IMR-90 (cell line): ENCODE measurements around the gene TAOK1. TPM values are rescaled to one million over a fixed set of nuclear protein-coding genes. Genes with fewer than 3 reads are reported as not detected.

Experiments
- ATAC-seq: fragments of 200-7000 bp; cut with Tn5 transposase; 2 replicates; pipeline ENCODE4 v1.9.1; 2020; ENCODE audit warnings: low read depth, mild to moderate bottlenecking, moderate library complexity
- BruUV-seq: library from RNA; stranded (reverse); fragments of 400-500 nt; replicated peaks from 2 replicates; lab custom pipeline; 2021; lab: Mats Ljungman, UMichigan
- CTCF ChIA-PET: fragments of 300-600 bp; formaldehyde crosslinking; extraction: SDS; loops from one replicate; lab custom pipeline; 2021; ENCODE audit warnings: antibody characterized with exemption; lab: Yijun Ruan, JAX
- POLR2A ChIA-PET: fragments of 300-600 bp; sonication (Branson Sonifier 250); formaldehyde crosslinking; loops from one replicate; lab custom pipeline; 2022; ENCODE audit warnings: antibody characterized with exemption; ENCODE audit not compliant: unreplicated experiment; lab: Charles Lee
- DNase-seq: peaks from one replicate; pipeline ENCODE4 v3.0.0; 2013
- H2AFZ ChIP-seq: replicated peaks from 2 replicates; pipeline ENCODE3; 2013; ENCODE audit warnings: low read length, mild to moderate bottlenecking; ENCODE audit not compliant: poor library complexity
- H2AK5ac ChIP-seq: 2 replicates; pipeline ENCODE4 v1.6.1; 2013; ENCODE audit warnings: low read depth, low read length, inconsistent platforms
- H2AK9ac ChIP-seq: replicated peaks from 2 replicates; pipeline ENCODE3; 2013; ENCODE audit warnings: mild to moderate bottlenecking, low read depth, low read length, moderate library complexity; ENCODE audit not compliant: poor library complexity
- H2BK120ac ChIP-seq: 2 replicates; pipeline ENCODE4 v1.6.1; 2013; ENCODE audit warnings: low read depth, low read length, inconsistent platforms
- H2BK15ac ChIP-seq: 3 replicates; pipeline ENCODE4 v1.6.1; 2013; ENCODE audit warnings: low read depth, low read length, inconsistent platforms
- H2BK20ac ChIP-seq: 2 replicates; pipeline ENCODE4 v1.6.1; 2013; ENCODE audit warnings: low read depth, mild to moderate bottlenecking, inconsistent platforms, low read length, moderate library complexity
- H2BK5ac ChIP-seq: 2 replicates; pipeline ENCODE4 v1.6.1; 2013; ENCODE audit warnings: mild to moderate bottlenecking, low read depth, low read length, inconsistent platforms; ENCODE audit not compliant: poor library complexity, severe bottlenecking
- H3K14ac ChIP-seq: replicated peaks from 2 replicates; pipeline ENCODE4 v1.6.1; 2013; ENCODE audit warnings: low read depth, low read length, inconsistent platforms
- H3K18ac ChIP-seq: 2 replicates; pipeline ENCODE4 v1.6.1; 2013; ENCODE audit warnings: low read depth, low read length, control low read depth
- H3K23ac ChIP-seq: 2 replicates; pipeline ENCODE4 v1.6.1; 2013; ENCODE audit warnings: low read depth, low read length, inconsistent platforms
- H3K27ac ChIP-seq: 2 replicates; pipeline ENCODE4 v1.5.1; 2013; ENCODE audit warnings: mild to moderate bottlenecking, control low read depth, low read length; ENCODE audit not compliant: insufficient read depth
- H3K27me3 ChIP-seq: 2 replicates; pipeline ENCODE4 v1.6.1; 2013; ENCODE audit warnings: low read length; ENCODE audit not compliant: control insufficient read depth, insufficient read depth
- H3K36me3 ChIP-seq: 2 replicates; pipeline ENCODE4 v1.6.1; 2013; ENCODE audit warnings: low read length, mixed read lengths; ENCODE audit not compliant: control insufficient read depth, insufficient read depth
- H3K4ac ChIP-seq: 2 replicates; pipeline ENCODE4 v1.6.1; 2013; ENCODE audit warnings: low read depth, low read length, inconsistent platforms
- H3K4me1 ChIP-seq: 2 replicates; pipeline ENCODE4 v1.6.1; 2013; ENCODE audit warnings: low read length, mixed read lengths; ENCODE audit not compliant: control insufficient read depth, insufficient read depth
- H3K4me2 ChIP-seq: 2 replicates; pipeline ENCODE4 v1.6.1; 2013; ENCODE audit warnings: low read depth, mild to moderate bottlenecking, control low read depth, low read length, moderate library complexity
- H3K4me3 ChIP-seq: 2 replicates; pipeline ENCODE4 v1.5.1; 2013; ENCODE audit warnings: low read depth, mild to moderate bottlenecking, control low read depth, low read length, moderate library complexity; ENCODE audit not compliant: insufficient read depth
- H3K56ac ChIP-seq: 2 replicates; pipeline ENCODE4 v1.6.1; 2013; ENCODE audit warnings: low read length, inconsistent platforms; ENCODE audit not compliant: insufficient read depth; ENCODE audit errors: extremely low read depth
- H3K79me1 ChIP-seq, 2 experiments: 2 replicates each; pipeline ENCODE4 v1.6.1; 2013; ENCODE audit warnings: low read length in 2 of 2, inconsistent platforms in 1 of 2, low read depth in 1 of 2
- H3K9ac ChIP-seq: 2 replicates; pipeline ENCODE4 v1.6.1; 2013; ENCODE audit warnings: low read depth, low read length, control low read depth
- H3K9me1 ChIP-seq: 2 replicates; pipeline ENCODE4 v1.6.1; 2013; ENCODE audit warnings: low read length, inconsistent platforms; ENCODE audit not compliant: insufficient read depth
- H3K9me3 ChIP-seq: 2 replicates; pipeline ENCODE4 v1.6.1; 2013; ENCODE audit warnings: low read length; ENCODE audit not compliant: control insufficient read depth, insufficient read depth
- H4K20me1 ChIP-seq: 2 replicates; pipeline ENCODE4 v1.6.1; 2013; ENCODE audit warnings: low read length, inconsistent platforms; ENCODE audit not compliant: insufficient read depth
- H4K5ac ChIP-seq: 2 replicates; pipeline ENCODE4 v1.6.1; 2013; ENCODE audit warnings: mild to moderate bottlenecking, low read depth, low read length, control low read depth
- H4K8ac ChIP-seq, 2 experiments: 2 replicates each; pipeline ENCODE4 v1.6.1; 2013; ENCODE audit warnings: low read depth in 2 of 2, low read length in 2 of 2, control low read depth in 1 of 2, inconsistent platforms in 1 of 2
- H4K91ac ChIP-seq: 2 replicates; pipeline ENCODE4 v1.6.1; 2013; ENCODE audit warnings: low read depth, low read length, inconsistent platforms; ENCODE audit not compliant: insufficient read depth
- BHLHE40 ChIP-seq: fragments of 150-350 bp; IDR thresholded peaks from 2 replicates; pipeline ENCODE4 v1.6.1; 2016; ENCODE audit warnings: mild to moderate bottlenecking, low read depth, low read length
- CHD1 ChIP-seq: IDR thresholded peaks from 2 replicates; pipeline ENCODE4 v1.6.1; 2012; ENCODE audit warnings: low read depth, low read length, improper control_type of control experiment
- CTCF ChIP-seq: conservative IDR thresholded peaks from 2 replicates; pipeline ENCODE4 v1.5.1; 2012; ENCODE audit warnings: mild to moderate bottlenecking, low read depth, low read length, improper control_type of control experiment
- ELK1 ChIP-seq: fragments of 150-350 bp; IDR thresholded peaks from 2 replicates; pipeline ENCODE4 v1.6.1; 2016; ENCODE audit warnings: low read depth, mild to moderate bottlenecking, low read length, moderate library complexity, borderline replicate concordance
- FOS ChIP-seq: fragments of 150-350 bp; IDR thresholded peaks from 2 replicates; pipeline ENCODE4 v1.6.1; 2016; ENCODE audit warnings: low read depth, low read length
- MAFK ChIP-seq: IDR thresholded peaks from 2 replicates; pipeline ENCODE4 v1.6.1; 2012; ENCODE audit warnings: low read depth, low read length, improper control_type of control experiment
- MAZ ChIP-seq: IDR thresholded peaks from 2 replicates; pipeline ENCODE4 v1.6.1; 2012; ENCODE audit warnings: low read depth, mild to moderate bottlenecking, low read length, improper control_type of control experiment, moderate library complexity, borderline replicate concordance
- MXI1 ChIP-seq: IDR thresholded peaks from 2 replicates; pipeline ENCODE4 v1.6.1; 2012; ENCODE audit warnings: low read depth, mild to moderate bottlenecking, low read length, moderate library complexity, borderline replicate concordance
- NFE2L2 ChIP-seq: fragments of 150-350 bp; IDR thresholded peaks from 2 replicates; pipeline ENCODE4 v1.6.1; 2016; ENCODE audit warnings: low read depth, mild to moderate bottlenecking, low read length
- POLR2A ChIP-seq: IDR thresholded peaks from 2 replicates; pipeline ENCODE4 v1.6.1; 2012; ENCODE audit warnings: mild to moderate bottlenecking, low read depth, low read length
- RAD21 ChIP-seq: IDR thresholded peaks from 2 replicates; pipeline ENCODE4 v1.6.1; 2012; ENCODE audit warnings: low read length, improper control_type of control experiment
- RCOR1 ChIP-seq: IDR thresholded peaks from 2 replicates; pipeline ENCODE4 v1.6.1; 2012; ENCODE audit warnings: mild to moderate bottlenecking, low read length, improper control_type of control experiment; ENCODE audit not compliant: insufficient replicate concordance
- SMC3 ChIP-seq: fragments of 150-350 bp; IDR thresholded peaks from 2 replicates; pipeline ENCODE4 v1.6.1; 2016; ENCODE audit warnings: low read depth, mild to moderate bottlenecking, antibody characterized with exemption, low read length, moderate library complexity
- USF2 ChIP-seq: fragments of 150-350 bp; IDR thresholded peaks from 2 replicates; pipeline ENCODE4 v1.6.1; 2017; ENCODE audit warnings: mild to moderate bottlenecking, antibody characterized with exemption, low read length, low read depth
- WGBS, 2 experiments: methylation state at CpG; one replicate each; pipeline versions ENCODE4 v1.1.5 to v1.1.7; 2013; ENCODE audit warnings: missing lambda C conversion rate in 2 of 2; ENCODE audit not compliant: insufficient read length in 1 of 2; ENCODE audit errors: extremely low coverage in 2 of 2; 5-methylcytosine and 5-hydroxymethylcytosine counted together
- dilution Hi-C: fragments of 300-500 bp; cut with HindIII; formaldehyde crosslinking; loops from one replicate; pipeline ENCODE4 v1.14.3; 2018; ENCODE audit warnings: low sequenced_read_pairs; ENCODE audit not compliant: unreplicated experiment
- in situ Hi-C: fragments of 300-500 bp; cut with MboI; formaldehyde crosslinking; loops from 3 replicates; pipeline ENCODE4 v1.14.3; 2019; ENCODE audit warnings: low sequenced_read_pairs, inconsistent platforms, mixed read lengths
- intact Hi-C: fragments of 100-400 bp; cut with micrococcal nuclease; formaldehyde crosslinking; loops from 2 replicates; pipeline ENCODE4 v1.10.0; 2022
- polyA plus RNA-seq, 3 experiments: library from polyadenylated mRNA; depleted of rRNA; stranded (reverse); fragments of >200 nt; gene quantifications; 2 replicates each; pipeline ENCODE4 v1.2.3, GENCODE V29; 2012; ENCODE audit warnings: low replicate concordance in 1 of 3
- total RNA-seq: library from RNA; depleted of rRNA; stranded (reverse); fragments of >200 nt; gene quantifications from 2 replicates; pipeline ENCODE4 v1.2.3, GENCODE V29; 2012

TAOK1 gene
- total and polyA plus RNA-seq, 2 of the 4 experiments (the other 2 are of a cell fraction): 9.8 to 91.8 TPM

- Histone ChIP-seq H3K36me3 (peaks cover 30% of the 10 kb centered on the region), H3K56ac (no peak overlapping the region), H4K5ac (no peak overlapping the region), H3K4me3 (no peak overlapping the region), H3K9me1 (peaks cover 26% of the 10 kb centered on the region), H2BK120ac (no peak overlapping the region), H3K27me3 (no peaks in the 10 kb centered on the region), H3K9me3 (no peaks in the 10 kb centered on the region), H3K79me1 (peaks cover 38 to 89% of the 10 kb centered on the region in 2 experiments), H3K27ac (no peak overlapping the region), H3K14ac (no peak overlapping the region), H2BK20ac (no peak overlapping the region), H3K23ac (no peak overlapping the region), H2BK15ac (no peak overlapping the region), H3K9ac (no peak overlapping the region), H3K4me1 (peaks cover 21% of the 10 kb centered on the region; the same call in 1 of the 2 replicates), H4K20me1 (peaks cover 62% of the 10 kb centered on the region), H2AK9ac (peak overlapping the region; percentile 73), H3K4ac (no peak overlapping the region), H3K4me2 (no peak overlapping the region), H4K8ac (peak overlapping the region in 1 of 2 experiments; percentile 46; a peak in 1 of 4 replicates), H4K91ac (no peak overlapping the region), H2AFZ (no peak overlapping the region), H2BK5ac (no peak overlapping the region), H3K18ac (no peak overlapping the region), H2AK5ac (peak overlapping the region; percentile 0; the same call in 1 of the 2 replicates)
- in situ Hi-C loops: no loop called here
- BruUV-seq: no TSS peak
- ChIA-PET POLR2A (no interaction called here), CTCF (interaction anchor here (0.6 kb wide), 1 partner anchor 421 kb away, joined by 3 read pairs; no protein-coding TSS in a partner anchor)
- DNase-seq (no peak), ATAC-seq (no peak)
- intact Hi-C loops: no loop called here
- WGBS, 2 experiments: 95% methylated on average over 11 of the region's 16 CpGs; no CpG with 5 or more reads in 1 of the 2 experiments
- TF ChIP-seq MAZ (no peak), RAD21 (no peak), NFE2L2 (no peak), ELK1 (no peak), CHD1 (no peak), POLR2A (no peak), MAFK (no peak), CTCF (no peak), SMC3 (no peak), FOS (no peak), MXI1 (no peak), RCOR1 (no peak), USF2 (no peak), BHLHE40 (no peak)
- dilution Hi-C loops: no loop called here
Measured at GRCh38 chr17:29583324-29584248, 193.4 kb downstream of the TAOK1 start.
